ENCODE results near the gene FBLN2.

FBLN2 gene

GRCh38 chr3:13550791-13551360, 2.0 kb downstream of the FBLN2 start:
- DNase-seq (ENCODE audit: extremely low read depth, low read depth): no peak
- TF ChIP-seq CTCF (IDR thresholded peaks at IDR 0.05; ENCODE audit: low read depth, low read length): no peak

GRCh38 chr3:13552857-13553652, 4.1 kb downstream of the FBLN2 start:
- no peak for TF ChIP-seq CTCF (IDR thresholded peaks at IDR 0.05; ENCODE audit: low read depth, low read length)
- no peak for DNase-seq (ENCODE audit: extremely low read depth, low read depth)

GRCh38 chr3:13553686-13554085, 4.8 kb downstream of the FBLN2 start:
- TF ChIP-seq CTCF (IDR thresholded peaks at IDR 0.05; ENCODE audit: low read depth, low read length): no peak
- DNase-seq (ENCODE audit: extremely low read depth, low read depth): no peak

GRCh38 chr3:13555753-13556152, 6.8 kb downstream of the FBLN2 start:
- no peak for TF ChIP-seq CTCF (IDR thresholded peaks at IDR 0.05; ENCODE audit: low read depth, low read length)
- no peak for DNase-seq (ENCODE audit: extremely low read depth, low read depth)

GRCh38 chr3:13556207-13556606, 7.3 kb downstream of the FBLN2 start:
- no peak for TF ChIP-seq CTCF (IDR thresholded peaks at IDR 0.05; ENCODE audit: low read depth, low read length)
- no peak for DNase-seq (ENCODE audit: extremely low read depth, low read depth)

- no peak for DNase-seq (ENCODE audit: extremely low read depth, low read depth)
- TF ChIP-seq CTCF (IDR thresholded peaks at IDR 0.05; ENCODE audit: low read depth, low read length): no peak
These were observed 8.0 kb downstream of the FBLN2 start for GRCh38 chr3:13556917-13557316.

- TF ChIP-seq CTCF (IDR thresholded peaks at IDR 0.05; ENCODE audit: low read depth, low read length): no peak
- no peak for DNase-seq (ENCODE audit: extremely low read depth, low read depth)
These were observed 8.5 kb downstream of the FBLN2 start for GRCh38 chr3:13557417-13557816.
